GM06990 (cell line): ENCODE data around the gene ORMDL2.

Source experiments
- DNase-seq: peaks from one replicate; pipeline ENCODE4 v3.0.0-alpha.2; 2011; ENCODE audit not compliant: insufficient read length; ENCODE audit errors: extremely low read depth
- H3K27me3 ChIP-seq: replicated peaks from 2 replicates; pipeline ENCODE4 v1.6.0; 2011; ENCODE audit warnings: low read length; ENCODE audit not compliant: control insufficient read depth, insufficient read depth
- H3K36me3 ChIP-seq: 2 replicates; pipeline ENCODE4 v1.5.1; 2011; ENCODE audit warnings: low read length; ENCODE audit not compliant: control insufficient read depth, insufficient read depth
- H3K4me3 ChIP-seq: replicated peaks from 2 replicates; pipeline ENCODE4 v1.5.1; 2011; ENCODE audit warnings: low read depth, mild to moderate bottlenecking, control low read depth, low read length
- CTCF ChIP-seq: IDR thresholded peaks from 2 replicates; pipeline ENCODE4 v1.5.1; 2011; ENCODE audit warnings: low read length, control low read depth, mild to moderate bottlenecking, inconsistent platforms; ENCODE audit not compliant: insufficient read depth, poor library complexity, severe bottlenecking

Gene ORMDL2

GRCh38 chr12:55812088-55812487 is 5.8 kb upstream of the ORMDL2 start:
- no peak for DNase-seq
- no peak for TF ChIP-seq CTCF
- Histone ChIP-seq H3K4me3 (no peak overlapping the region), H3K27me3 (no peaks in the 10 kb centered on the region), H3K36me3 (peaks cover 5% of the 10 kb centered on the region)

GRCh38 chr12:55814257-55814656 is 3.6 kb upstream of the ORMDL2 start:
- no peak overlapping the region for H3K4me3 ChIP-seq
- no peaks in the 10 kb centered on the region for H3K27me3 ChIP-seq
- no peak for TF ChIP-seq CTCF
- peaks cover 2% of the 10 kb centered on the region for H3K36me3 ChIP-seq
- DNase-seq, result no peak

DNA sequence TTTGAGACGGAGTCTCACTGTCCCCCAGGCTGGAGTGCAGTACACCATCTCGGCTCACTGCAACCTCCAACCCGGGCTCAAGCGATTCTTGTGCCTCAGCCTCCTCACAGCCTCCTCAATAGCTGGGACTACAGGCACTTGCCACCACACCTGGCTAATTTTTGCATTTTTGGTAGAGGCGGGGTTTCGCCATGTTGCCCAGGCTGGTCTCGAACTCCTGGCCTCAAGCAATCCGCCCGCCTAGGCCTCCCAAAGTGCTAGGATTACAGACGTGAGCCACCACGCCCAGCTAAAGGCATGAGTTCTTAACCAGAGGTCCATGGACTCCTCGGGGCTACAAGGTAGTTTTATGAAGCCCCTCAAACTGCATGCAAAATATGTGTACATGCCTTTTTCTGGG is 2.4 kb upstream of the ORMDL2 start:
- Histone ChIP-seq H3K36me3 (peaks cover 5% of the 10 kb centered on the region), H3K4me3 (peak overlapping the region; percentile 95), H3K27me3 (no peaks in the 10 kb centered on the region)
- DNase-seq, result no peak
- no peak for TF ChIP-seq CTCF

DNA sequence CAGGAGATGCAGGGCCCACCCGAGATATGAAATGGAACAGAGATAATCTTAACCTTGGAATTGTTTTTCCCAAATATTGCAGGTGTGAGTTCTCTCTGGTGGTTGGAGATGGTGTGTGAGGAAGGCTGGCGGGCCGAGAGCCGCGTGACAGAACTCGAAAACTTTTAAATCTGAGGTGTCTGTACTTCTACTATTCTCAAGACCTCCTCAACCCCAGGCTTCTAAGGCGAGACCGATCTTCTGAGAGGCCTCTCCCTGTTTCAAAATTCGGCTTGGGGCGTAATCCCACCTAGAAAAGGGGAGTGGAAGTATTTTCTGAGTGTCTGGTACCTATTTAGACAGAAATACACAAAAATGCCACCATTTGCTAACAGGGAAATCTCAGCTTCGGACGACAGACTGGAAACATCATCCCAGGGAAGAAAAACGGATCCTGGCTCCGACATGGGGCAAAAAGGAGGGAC is 928 bp upstream of the ORMDL2 start:
- Histone ChIP-seq H3K27me3 (no peaks in the 10 kb centered on the region), H3K36me3 (peaks cover 11% of the 10 kb centered on the region), H3K4me3 (peak overlapping the region; percentile 95)
- no peak for TF ChIP-seq CTCF
- DNase-seq, result peak; percentile 11

- Histone ChIP-seq H3K36me3 (peaks cover 16% of the 10 kb centered on the region), H3K4me3 (peak overlapping the region; percentile 80), H3K27me3 (no peaks in the 10 kb centered on the region)
- no peak for TF ChIP-seq CTCF
- DNase-seq, result no peak
These were observed 393 bp downstream of the ORMDL2 start for GRCh38 chr12:55818140-55818728.

DNA sequence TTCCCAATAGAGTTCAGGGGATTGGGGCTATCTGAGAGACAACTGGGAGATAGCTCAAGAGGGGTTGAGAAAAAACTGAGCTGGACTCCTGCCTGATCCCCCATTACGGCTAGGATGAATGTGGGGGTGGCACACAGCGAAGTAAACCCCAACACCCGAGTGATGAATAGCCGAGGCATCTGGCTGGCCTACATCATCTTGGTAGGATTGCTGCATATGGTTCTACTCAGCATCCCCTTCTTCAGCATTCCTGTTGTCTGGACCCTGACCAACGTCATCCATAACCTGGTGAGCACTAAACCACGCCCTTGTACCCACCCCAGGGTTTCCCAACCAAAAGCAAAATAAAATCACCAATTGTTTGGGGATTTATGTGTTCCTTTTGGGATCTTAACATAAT is 1.0 kb downstream of the ORMDL2 start:
- H3K36me3 ChIP-seq, result peaks cover 16% of the 10 kb centered on the region
- no peak for DNase-seq
- no peak for TF ChIP-seq CTCF
- H3K27me3 ChIP-seq, result no peaks in the 10 kb centered on the region
- peak overlapping the region; percentile 80 for H3K4me3 ChIP-seq
